Measurements from ENCODE around the gene ZSCAN25. TPM values are rescaled to one million over a fixed set of nuclear protein-coding genes. Genes with fewer than 3 reads are reported as not detected.
A peak's percentile ranks its signal among the peaks of the same experiment; 100 is the strongest.
"Not testable (repeated sequence)": the region's sequence is repeated elsewhere in the genome, so short reads cannot be mapped to it uniquely, and the experiment has no call there.

The ZSCAN25 gene
- total RNA-seq, 4 donors from 2014 or later, result 10.9 to 26.5 (median 18.4) TPM

DNA sequence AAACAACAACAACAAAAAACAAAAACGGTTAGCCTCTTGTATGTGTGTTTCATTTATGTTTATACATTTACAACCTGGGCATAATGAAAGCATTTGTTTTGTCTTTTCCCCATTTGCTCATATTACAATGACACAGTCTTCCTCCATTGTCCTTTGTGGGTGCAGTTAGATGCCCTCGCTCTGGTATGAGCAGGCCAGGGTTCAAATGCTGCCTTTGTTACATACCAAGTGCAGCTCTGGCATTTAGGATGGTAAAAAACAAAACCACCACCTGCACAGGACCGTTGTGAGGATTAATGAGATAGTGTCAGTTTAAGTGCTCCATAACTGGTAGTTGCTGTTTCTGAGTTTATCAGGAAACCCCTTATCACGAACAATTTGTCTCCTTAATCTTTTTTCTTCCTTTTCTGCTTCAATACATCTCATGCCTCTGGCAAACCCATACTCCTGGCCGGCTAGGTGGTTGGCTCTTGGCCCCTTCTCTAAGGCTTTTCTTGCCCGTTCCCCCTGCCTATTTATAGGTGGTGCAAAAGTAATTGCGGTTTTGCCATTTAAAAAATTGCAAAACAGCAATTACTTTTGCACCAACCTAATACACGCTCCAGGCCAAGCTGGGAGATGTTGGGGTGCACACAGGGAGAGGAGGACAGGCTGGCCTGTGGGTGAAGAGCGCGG is 37.3 kb upstream of the ZSCAN25 start:
- Histone ChIP-seq H3K36me3 (peaks cover 0 to 7% of the 10 kb centered on the region in 2 donors), H3K27ac (peak overlapping the region in 3 of 4 donors; percentile 70 to 79 (median 71)), H3K27me3 (no peaks in the 10 kb centered on the region), H3K4me1 (peaks cover 0 to 16% (median 6%) of the 10 kb centered on the region in 3 donors), H3K9me3 (no peaks in the 10 kb centered on the region), H3K4me3 (peak overlapping the region; percentile 72 to 74)
- TF ChIP-seq POLR2AphosphoS5 (IDR thresholded peaks at IDR 0.05) (no peak), EP300 (IDR thresholded peaks at IDR 0.05) (no peak), POLR2A (IDR thresholded peaks at IDR 0.05) (no peak), CTCF (IDR thresholded peaks at IDR 0.05) (no peak)
- ATAC-seq, result no peak
- 49 to 50% methylated on average over 5 to 7 of the region's 10 CpGs for WGBS, 2 donors (ENCODE audit: low coverage in 1 of 2)

- Histone ChIP-seq H3K27me3 (no peaks in the 10 kb centered on the region), H3K27ac (peak overlapping the region in 3 of 4 donors; percentile 70 to 79 (median 71)), H3K9me3 (no peaks in the 10 kb centered on the region), H3K4me1 (peaks cover 0 to 16% (median 6%) of the 10 kb centered on the region in 3 donors), H3K4me3 (peak overlapping the region; percentile 72 to 74), H3K36me3 (no peaks in the 10 kb centered on the region)
- WGBS, 2 donors (ENCODE audit: low coverage in 1 of 2), result 0% methylated on average over 3 to 7 of the region's 54 CpGs
- TF ChIP-seq POLR2AphosphoS5 (IDR thresholded peaks at IDR 0.05) (no peak), CTCF (IDR thresholded peaks at IDR 0.05) (peak in 2 of 4 experiments; percentile 39 to 46)
- peak; percentile 74 for ATAC-seq
Measured at GRCh38 chr7:99579956-99580777, 36.6 kb upstream of the ZSCAN25 start.

- H3K27ac ChIP-seq, result peak overlapping the region in 3 of 4 donors; percentile 70 to 79 (median 71)
Measured at GRCh38 chr7:99580778-99581332, 35.9 kb upstream of the ZSCAN25 start.

DNA sequence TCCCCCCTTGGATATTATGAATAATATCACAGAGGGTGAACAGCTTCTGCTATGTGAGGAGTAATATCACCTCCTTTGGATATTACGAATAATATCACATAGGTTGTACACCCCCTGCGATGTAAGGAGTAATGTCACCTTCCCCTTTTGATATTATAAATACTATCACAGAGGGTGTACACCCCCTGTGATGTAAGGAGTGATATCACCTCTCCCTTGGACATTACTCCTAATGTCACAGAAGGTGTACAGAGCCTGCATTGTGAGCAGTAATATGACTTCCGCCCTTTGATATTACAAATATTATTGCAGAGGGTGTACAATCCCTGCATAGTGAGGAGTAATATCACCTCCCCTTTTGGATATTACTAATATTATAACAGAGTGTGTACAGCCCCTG is 27.9 kb upstream of the ZSCAN25 start:
- Histone ChIP-seq H3K27ac (no peak overlapping the region), H3K4me1 (no peaks in the 10 kb centered on the region), H3K4me3 (no peak overlapping the region), H3K27me3 (peaks cover 4% of the 10 kb centered on the region), H3K9me3 (no peaks in the 10 kb centered on the region), H3K36me3 (no peaks in the 10 kb centered on the region)
- no peak for TF ChIP-seq POLR2AphosphoS5 (IDR thresholded peaks at IDR 0.05)
- no peak for TF ChIP-seq EP300 (IDR thresholded peaks at IDR 0.05)
- no peak for TF ChIP-seq POLR2A (IDR thresholded peaks at IDR 0.05)
- TF ChIP-seq CTCF (IDR thresholded peaks at IDR 0.05), result no peak
- ATAC-seq, result no peak
- WGBS, 2 donors (ENCODE audit: low coverage in 1 of 2), result 79 to 83% methylated on average over 3 of the region's 3 CpGs

More at GRCh38 chr7:99580778-99581332, 35.9 kb upstream of the ZSCAN25 start:
- not testable (repeated sequence) for H3K27me3 ChIP-seq, H3K36me3 ChIP-seq, ATAC-seq, H3K9me3 ChIP-seq
- Histone ChIP-seq H3K4me1 (peaks cover 0 to 16% (median 6%) of the 10 kb centered on the region in 3 donors), H3K4me3 (peak overlapping the region; percentile 72 to 74)
- WGBS, 2 donors (ENCODE audit: low coverage in 1 of 2), result 0 to 41% methylated on average over 1 to 3 of the region's 4 CpGs

GRCh38 chr7:99594948-99595745 is 21.6 kb upstream of the ZSCAN25 start:
- no peaks in the 10 kb centered on the region for H3K9me3 ChIP-seq
- no peaks in the 10 kb centered on the region for H3K27me3 ChIP-seq
- 67 to 72% methylated on average over 6 to 7 of the region's 7 CpGs for WGBS, 2 donors (ENCODE audit: low coverage in 1 of 2)
- no peaks in the 10 kb centered on the region for H3K36me3 ChIP-seq
- H3K27ac ChIP-seq, result no peak overlapping the region
- ATAC-seq, result no peak
- no peaks in the 10 kb centered on the region for H3K4me1 ChIP-seq
- TF ChIP-seq CTCF (IDR thresholded peaks at IDR 0.05) (no peak), POLR2AphosphoS5 (IDR thresholded peaks at IDR 0.05) (no peak), POLR2A (IDR thresholded peaks at IDR 0.05) (no peak), EP300 (IDR thresholded peaks at IDR 0.05) (no peak)
- no peak overlapping the region for H3K4me3 ChIP-seq

Data from gastroesophageal sphincter (tissue), 4 donors.